Glomerular visceral epithelial cell (primary cell): ENCODE results near the gene FCRL6.

Experiments used
- DNase-seq: peaks from one replicate; pipeline ENCODE4 v3.0.0-alpha.2; 2016; ENCODE audit errors: extremely low spot score

The FCRL6 gene

DNA sequence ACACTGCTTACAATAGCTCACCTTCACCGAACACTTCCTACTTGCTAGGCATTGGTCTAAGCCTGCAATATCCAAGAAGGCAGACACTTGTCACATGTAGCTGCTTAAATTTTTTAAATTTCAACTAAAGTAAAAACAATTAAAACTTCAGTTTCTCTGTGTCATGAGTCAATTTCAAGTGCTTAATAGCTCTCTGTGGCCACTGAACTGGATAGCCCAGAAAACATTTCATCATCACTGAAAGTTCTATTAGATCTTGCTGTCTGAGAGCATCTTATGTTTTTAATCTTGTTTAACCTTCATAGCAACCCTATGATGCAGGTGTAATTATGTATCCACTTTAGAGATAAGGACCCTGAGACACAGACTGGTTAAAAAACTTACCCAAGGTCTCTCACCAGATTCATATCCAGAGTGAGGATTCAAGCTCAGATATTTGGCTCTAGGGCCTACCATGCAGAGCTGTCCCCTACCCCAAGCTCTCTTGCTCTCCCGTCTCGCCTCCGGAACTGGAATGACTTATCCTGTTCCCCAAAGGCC lies 2.6 kb upstream of the FCRL6 start:
- DNase-seq = peak; percentile 39

DNA sequence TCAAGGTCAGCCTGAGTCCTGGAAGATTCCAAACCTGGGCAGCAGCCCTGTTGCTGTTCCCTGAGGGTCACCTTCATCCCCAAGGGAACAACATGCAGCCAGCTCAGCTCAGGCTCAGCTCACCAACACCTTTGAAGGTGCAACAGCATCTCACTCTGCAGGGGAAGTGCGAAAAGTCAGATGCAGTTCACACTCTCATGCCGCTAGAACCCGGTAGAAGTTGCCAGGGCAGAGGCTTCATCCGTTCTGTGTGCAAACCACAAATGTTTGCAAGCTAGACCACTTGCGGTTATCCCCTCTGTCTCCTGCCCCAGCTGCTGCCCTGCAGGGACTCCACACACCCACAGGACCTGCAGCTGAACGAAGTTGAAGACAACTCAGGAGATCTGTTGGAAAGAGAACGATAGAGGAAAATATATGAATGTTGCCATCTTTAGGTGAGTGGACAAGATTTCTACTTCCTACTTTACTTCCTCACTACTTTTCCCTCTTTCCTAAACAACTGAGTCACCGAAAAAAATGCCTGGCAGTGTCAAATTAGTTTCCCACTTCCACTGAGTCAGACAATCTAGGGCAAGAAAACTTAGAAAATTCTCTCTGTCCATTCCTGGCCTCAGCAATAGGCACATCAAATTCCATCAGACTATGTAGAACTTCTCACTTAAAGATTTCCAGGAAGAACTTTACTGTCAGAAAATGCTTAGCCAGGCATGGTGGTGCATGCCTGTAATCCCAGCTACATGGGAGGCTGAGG lies 1.8 kb upstream of the FCRL6 start:
- DNase-seq = no peak

DNA sequence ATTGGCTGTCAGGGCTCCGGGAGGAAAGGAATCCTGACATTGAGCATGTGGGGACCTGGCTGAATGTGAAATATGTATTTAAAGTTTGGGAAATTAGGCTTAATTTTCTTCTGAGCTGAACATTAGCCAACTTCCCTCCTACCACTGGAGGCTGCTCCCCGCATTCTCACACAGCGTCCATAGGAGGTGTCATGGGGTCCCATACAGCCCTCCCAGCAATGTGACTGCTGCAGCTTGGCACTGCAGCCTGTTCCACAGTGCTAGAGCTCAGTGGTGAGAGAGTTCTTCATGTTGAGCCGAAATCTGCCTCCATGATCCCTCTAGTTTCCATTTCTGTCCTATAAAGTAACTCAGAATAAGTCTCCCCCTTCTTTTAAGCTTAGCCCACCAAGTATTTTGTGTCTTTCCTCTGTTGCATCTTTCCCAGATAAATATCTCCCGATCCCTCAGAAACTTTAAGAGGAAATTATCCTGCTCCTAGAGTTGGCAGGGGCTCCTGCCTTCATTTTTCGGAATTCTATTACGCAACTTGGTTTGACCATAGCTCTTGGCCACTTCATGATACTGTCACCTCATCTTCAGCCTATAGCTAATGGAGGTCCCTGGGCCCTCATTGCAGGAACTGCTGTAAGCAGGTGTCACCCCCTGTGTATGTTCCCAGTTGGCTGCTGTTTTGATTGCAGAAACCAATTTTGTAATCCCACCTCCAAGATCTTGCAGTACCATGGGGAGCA lies 2.0 kb downstream of the FCRL6 start:
- DNase-seq = no peak

DNA sequence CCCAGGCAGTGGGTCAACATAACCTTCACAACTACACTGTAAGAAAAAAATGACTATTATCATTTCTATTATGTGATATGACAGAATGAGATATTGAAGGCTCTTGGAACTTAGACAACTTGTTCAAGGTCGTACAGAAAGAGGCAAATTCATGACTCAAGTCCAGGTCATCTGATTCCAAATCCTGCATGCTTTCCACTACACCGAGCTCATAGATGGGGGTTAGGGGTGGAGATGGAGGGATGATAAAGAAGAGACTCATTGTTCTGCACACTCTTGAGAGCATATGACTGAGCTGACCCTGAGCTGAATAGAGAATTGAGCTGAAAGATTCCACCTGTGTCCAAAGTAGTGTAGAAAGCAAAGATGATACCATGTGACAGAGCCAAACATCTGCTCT lies 2.8 kb downstream of the FCRL6 start:
- peak; percentile 9 for DNase-seq

DNA sequence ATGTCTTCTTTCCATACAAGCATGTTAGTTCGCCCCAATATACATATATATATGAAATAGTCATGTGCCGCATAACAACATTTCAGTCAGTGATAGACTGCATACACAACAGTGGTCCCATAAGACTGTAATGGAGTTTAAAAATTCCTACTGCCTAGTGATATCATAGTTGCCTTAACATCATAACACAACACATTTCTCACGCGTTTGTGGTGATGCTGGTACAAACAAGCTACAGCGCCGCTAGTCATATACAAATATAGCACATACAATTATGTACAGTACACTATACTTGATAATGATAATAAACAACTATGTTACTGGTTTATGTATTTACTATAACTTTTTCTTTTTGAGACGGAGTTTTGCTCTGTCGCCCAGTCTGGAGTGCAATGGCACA lies 13.8 kb downstream of the FCRL6 start:
- no peak for DNase-seq

DNA sequence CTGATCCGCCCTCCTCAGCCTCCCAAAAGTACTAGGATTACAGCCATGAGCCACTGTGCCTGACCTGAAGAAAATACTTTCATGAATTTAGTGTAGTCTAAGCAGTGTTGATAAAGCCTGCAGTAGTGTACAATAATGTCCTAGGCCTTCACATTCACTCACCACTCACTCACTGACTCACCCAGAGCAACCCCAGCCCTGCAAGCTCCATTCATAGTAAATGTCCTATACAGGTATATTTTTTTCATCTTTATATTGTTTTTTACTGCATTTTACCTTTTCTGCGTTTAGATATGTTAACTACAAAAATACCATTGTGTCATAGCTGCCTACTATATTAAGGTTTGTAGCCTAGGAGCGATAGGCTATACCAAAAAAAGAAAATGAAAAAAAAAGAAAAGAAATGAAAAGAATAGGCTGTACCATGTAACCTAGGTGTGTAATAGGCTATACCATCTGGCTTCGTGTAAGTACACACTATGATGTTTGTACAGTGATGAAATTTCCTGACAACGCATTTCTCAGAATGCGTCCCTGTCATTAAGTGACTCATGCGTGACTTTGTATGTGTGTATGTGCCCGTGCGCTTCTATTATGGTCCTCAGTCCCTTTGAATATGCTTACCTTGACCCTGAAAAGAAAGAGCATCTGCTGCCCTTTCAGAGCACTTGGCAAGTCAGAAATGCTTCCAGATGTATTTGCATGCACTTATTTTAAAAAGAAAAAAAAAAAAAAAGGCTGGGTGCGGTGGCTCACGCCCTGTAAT lies 15.3 kb downstream of the FCRL6 start:
- DNase-seq = no peak

DNA sequence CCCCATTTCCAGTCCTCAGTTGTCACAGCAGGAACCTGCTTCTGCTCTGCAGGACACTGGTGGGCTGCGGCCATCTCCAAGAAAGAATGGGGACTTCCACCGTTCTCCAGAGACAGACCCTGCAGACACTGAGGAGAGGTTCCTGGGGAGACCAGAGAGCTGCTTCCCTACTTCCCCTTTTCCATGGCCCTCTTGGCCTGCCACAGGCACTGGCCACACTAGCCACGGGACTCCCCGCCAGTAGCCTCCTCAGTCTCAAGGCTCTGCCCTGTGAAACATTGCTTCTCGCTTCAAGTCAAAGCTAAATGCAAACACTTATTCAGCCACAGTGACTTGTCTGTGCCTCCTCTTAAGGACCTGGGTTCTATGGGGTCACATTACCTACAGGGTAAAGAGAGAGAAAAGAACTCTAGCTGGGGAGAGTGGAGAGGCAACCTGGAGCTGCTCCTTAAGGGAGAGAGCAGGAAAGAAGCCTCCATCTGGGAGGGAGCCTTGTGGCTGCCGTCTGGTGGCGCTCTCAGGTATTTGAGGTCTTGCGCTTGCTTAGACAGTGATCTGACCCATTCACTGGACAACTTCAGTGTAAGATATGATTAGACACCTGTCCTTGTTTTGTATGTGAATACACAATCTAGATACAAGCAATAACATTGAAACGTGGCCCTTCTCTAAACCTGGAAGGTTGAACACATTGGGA lies 19.2 kb downstream of the FCRL6 start:
- DNase-seq = no peak

DNA sequence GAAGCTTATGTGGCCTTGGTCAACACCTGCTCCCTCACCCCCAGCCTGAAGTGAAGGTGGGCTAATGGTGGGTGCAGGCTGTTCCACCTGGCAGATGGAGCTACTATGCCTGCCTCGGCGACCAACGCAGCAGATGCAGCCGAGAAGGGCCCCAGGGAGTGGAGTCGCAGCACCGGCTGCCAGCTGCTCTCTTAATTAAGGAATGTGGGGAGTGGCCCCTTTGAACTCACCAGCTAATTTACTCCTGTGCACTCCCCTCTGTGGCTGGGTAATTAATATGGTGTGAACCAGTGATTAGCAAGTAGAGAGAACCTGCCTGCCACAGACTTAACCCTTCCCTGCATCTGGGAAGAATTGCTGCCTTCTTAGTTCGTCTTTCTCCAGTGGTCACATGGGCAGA lies 21.2 kb downstream of the FCRL6 start:
- DNase-seq = no peak

DNA sequence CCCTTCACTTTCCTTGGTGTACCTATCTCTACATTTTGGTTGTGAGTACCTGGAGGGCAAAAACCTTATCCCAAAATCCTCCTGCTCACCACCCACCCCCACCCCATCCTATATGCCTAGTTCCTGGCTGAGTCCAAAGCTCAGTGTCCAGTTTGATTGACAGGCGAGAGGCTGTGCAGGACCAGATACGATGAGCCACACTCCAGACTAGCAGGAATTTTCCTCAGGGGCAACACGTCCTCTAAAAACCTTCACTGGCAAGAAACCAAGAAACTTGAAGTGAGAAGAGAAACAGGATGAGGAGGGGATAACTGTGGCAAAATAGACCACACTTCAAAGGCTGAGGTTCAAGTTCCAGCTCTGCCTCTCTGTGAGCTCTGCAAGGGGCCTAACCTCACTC lies 23.4 kb downstream of the FCRL6 start:
- DNase-seq = no peak

DNA sequence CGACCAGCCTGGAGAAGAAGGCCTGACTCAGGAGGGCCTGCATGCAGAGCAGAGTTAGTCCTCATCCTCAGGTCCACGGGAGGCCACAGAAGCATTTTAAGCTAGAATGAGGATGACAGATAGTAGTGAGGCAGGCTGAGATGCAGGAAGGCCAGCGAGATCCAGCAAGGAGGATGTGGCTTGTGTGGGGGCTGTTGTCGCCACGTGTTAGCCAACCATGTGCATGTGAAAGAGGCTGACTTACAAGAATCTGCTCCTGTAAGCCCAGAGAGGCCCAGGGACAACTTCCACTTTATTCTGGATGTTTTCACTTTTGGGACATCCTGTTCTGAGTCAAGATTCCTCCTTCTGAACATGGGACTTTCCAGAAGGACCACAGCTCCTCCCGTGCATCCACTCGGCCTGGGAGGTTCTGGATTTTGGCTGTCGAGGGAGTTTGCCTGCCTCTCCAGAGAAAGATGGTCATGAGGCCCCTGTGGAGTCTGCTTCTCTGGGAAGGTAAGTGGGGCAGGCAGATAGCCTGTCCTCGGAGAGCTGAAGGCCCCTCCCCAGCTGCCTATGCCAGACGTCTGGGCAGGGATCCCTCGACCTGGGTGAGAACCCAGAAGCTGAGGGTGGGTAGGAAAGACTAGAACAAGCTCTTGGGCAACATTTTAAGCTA lies 24.4 kb downstream of the FCRL6 start, which contains the start of gene SLAMF8:
TSS of gene SLAMF8 (plus strand) at position 433 of the 661 bp plus-strand sequence. CDS start at position 459, 26 bp downstream.
- DNase-seq = no peak

DNA sequence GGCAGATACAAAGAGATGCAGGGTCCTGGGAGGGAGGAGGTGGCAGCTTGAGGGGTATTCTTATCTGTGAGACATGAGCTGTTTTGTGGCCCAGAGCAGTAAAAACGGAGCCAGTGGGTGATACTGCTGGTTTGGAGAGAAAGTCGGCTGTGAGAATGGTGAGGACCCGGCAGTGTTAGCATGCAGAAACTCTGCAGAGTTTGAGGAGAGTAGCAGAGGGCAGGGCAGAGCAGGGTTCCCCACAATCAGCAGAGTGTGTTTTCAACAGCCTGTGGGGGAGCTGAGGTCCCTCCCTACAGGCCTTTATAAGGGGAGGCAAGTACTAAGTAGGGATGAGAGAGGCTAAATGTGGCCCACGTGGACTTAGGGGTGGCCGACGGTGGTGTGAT lies 24.9 kb downstream of the FCRL6 start:
- no peak for DNase-seq

DNA sequence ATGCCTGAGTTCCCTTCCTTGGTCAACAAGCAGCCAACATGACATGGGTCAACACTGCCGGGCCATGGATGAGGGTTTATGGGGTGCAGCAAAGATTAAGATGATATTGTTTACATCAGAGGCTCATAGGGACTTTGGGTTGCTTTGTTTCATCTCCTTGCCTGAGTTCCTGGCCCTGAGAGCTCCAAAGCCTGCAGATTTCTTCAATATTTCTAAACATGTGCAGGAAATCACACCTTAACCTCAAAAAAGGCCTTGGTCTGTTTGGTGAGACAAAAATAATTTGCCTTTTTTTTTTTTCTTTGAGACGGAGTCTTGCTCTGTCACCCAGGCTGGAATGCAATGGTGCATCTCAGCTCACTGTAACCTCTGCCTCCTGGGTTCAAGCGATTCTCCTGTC lies 25.4 kb downstream of the FCRL6 start:
- DNase-seq = no peak

DNA sequence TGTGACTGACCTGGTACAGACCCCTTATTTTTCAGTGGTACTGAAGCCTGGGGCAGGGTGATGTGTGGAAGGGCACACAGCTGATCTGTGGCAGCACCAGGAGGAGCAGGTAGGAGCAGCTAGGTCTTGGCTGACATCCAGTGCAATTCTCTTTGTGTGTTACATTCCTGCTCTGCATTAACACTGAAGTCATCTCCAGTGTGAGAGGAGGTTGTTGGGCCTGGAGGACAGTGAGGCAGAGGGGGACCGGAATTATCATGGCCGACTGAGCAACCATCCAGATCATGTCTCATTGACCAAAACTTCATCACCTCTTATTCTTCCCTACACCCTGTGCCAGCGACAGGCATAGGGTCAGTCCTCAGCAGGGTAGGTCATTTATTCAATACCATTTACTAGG lies 26.0 kb downstream of the FCRL6 start:
- DNase-seq = peak; percentile 80

DNA sequence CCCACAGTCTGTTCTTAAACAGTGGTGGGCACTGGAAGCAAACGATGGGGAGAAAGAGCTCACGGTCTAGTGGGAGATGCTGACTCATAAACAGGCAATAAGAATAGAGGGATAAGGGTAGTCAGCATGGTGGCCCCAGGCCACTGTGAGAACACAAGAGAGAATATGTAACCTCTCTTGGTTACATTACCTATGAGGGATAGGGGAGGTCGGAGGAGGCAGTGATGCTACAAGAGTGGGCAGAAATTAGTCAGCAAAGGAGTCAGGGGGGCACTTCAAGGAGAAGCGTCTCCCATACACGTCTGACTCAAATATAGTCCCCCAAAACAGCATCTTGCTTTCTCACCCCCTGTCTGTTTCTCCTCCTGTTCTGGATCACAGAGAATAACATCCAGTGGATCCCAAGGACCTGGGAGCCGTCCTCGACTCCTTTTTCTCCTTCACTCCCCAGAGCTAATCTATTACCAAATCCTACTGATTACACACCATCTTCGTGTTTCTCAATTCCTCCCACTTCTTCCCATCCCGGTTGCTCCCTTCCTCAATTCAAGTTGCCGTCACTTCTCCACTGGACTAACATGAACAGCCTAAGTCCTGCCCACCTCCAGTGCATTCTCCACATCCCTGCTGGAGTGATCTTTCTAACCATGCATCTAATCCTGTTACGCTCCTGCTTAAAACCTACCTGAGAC lies 26.6 kb downstream of the FCRL6 start:
- DNase-seq = no peak

DNA sequence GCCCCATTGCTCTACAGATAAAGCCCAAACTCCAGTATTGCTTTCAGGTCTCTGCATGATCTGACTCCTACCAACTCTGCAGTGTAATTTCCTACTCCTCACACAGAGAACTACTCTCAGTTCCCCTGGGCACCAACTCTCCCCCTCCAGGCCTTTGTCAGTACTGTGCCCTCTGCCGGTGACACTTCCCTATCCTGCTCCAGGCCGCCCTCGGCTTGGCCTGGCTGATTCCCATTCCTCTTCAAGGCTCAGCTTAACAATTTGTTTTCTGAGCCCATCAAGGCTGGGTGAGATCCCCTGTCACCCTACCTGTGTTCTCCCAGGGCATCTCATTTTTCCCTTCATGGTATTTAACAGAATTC lies 27.1 kb downstream of the FCRL6 start:
- no peak for DNase-seq

DNA sequence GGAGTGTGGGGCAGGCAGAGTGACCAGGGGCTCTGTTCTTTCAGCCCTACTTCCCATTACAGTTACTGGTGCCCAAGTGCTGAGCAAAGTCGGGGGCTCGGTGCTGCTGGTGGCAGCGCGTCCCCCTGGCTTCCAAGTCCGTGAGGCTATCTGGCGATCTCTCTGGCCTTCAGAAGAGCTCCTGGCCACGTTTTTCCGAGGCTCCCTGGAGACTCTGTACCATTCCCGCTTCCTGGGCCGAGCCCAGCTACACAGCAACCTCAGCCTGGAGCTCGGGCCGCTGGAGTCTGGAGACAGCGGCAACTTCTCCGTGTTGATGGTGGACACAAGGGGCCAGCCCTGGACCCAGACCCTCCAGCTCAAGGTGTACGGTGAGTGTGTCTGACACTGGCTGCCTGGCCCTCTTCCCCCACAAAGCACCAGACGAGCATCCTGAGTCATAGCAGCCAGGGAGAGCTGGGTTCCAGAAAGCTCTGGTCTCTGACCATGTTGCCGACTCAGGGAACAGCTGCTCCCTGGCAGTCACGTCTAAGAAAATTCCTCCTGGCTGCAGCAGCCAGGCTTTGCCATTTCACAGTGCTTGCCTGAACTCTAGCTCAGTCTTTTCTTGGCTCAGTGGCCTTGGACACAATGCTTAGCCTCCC lies 27.8 kb downstream of the FCRL6 start:
- DNase-seq = peak; percentile 62

DNA sequence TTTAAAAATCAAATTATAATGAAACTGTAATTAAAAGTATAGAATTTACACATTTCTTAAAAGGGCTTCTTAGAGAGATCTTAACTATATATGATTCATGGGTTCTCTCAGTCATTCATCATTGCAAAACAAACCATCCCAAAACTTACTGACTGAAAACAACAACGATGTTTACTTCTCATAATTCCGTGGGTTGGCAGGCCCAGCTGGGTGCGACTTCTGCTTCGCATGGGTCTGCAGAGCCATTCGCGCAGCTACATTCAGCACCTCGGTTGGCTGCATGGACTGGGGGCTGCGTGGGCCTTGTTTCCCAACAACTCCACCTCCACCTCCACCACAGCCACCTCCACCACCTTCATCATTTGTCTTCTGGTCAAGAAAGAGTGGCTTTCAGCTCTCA lies 28.6 kb downstream of the FCRL6 start:
- DNase-seq = no peak

DNA sequence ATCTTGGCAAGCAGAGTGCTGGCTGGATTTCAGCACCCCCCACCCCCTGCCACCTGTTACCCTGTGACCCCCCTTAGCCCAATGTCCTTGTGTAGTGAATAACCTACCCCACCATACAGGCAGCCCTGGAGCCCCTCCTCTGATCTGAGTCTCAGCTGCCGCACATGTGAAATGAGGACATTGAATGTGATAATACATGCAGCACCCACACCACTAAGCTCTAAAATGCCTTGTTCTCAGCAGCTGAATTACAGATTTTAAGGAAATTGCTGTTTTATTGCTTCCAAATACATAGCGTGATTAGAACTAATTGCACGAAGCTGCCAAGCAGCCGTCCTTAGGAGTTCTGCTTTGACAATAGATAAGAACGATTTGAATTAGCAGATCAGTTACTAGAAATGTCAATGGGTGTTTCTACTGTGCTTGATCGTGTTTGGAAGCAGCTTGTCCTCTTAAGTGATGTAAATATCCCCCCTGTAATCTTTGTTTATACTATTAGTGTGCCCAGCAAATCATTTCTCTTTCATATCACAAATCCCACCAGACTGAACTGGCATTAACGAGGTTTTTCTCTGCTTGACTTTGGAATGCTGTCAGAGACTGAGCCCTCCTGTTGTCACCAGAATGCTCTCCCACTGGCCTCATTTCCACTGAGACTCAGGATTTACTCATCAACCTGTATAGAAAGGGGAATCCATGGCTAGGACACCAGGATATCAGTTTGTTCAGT lies 29.4 kb downstream of the FCRL6 start:
- DNase-seq = no peak

DNA sequence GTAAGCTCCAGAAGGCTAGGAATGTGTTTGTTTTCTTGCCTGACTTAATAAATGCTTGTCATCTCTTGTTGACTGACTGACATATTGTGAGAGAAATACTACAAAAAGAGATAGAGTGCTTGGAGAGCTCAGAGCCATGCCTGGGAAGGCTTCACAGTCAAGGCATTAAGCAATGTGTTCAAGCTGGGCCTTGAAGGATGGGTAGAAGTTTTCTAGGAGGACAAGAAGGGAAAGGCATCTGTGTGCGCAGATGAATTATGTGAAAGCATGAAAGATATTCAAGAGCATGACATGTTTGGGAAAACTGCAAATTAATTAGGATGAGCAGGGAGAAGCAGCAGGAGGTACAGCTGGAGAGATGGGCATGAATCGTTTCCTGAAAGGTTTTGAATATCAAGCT lies 30.1 kb downstream of the FCRL6 start:
- DNase-seq = no peak

DNA sequence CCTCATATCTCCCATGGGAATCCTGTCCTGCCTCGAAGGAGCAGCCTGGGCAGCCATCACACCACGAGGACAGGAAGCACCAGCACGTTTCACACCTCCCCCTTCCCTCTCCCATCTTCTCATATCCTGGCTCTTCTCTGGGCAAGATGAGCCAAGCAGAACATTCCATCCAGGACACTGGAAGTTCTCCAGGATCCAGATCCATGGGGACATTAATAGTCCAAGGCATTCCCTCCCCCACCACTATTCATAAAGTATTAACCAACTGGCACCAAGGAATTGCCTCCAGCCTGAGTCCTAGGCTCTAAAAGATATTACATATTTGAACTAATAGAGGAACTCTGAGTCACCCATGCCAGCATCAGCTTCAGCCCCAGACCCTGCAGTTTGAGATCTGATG lies 33.2 kb downstream of the FCRL6 start:
- DNase-seq = no peak
